AG10803 (cell line): ENCODE data around the gene TIMMDC1.

Source experiments
- DNase-seq: peaks from one replicate; pipeline ENCODE4 v3.0.0; 2010; ENCODE audit warnings: low read depth
- H3K4me3 ChIP-seq: 2 replicates; pipeline ENCODE4 v1.5.1; 2011; ENCODE audit warnings: mild to moderate bottlenecking, low read length, control low read depth
- CTCF ChIP-seq: conservative IDR thresholded peaks from 2 replicates; pipeline ENCODE4 v1.5.1; 2011; ENCODE audit warnings: mild to moderate bottlenecking, low read length, control low read depth, inconsistent platforms

The TIMMDC1 gene

GRCh38 chr3:119508172-119508845 lies 10.0 kb downstream of the TIMMDC1 start:
- no peak for DNase-seq
- no peak overlapping the region for H3K4me3 ChIP-seq
- no peak for TF ChIP-seq CTCF

DNA sequence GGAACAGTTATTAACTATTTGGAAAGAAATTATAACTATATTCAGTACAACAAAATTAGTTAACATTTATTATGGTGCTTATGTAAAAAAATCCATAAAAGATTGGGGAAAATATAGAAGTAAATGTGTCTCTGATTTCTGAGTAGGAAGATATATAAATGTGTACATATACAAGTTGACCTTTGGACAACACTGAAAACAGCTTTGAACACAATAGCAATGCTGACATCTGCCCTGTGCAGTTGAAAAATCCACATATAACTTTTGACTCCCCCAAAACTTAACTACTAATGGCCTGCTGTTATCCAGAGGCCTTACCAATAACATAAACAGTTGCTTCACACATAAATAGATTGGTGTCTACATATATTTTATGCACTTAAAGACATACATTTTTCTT lies 12.3 kb downstream of the TIMMDC1 start:
- no peak for DNase-seq
- no peak for TF ChIP-seq CTCF
- no peak overlapping the region for H3K4me3 ChIP-seq

- no peak overlapping the region for H3K4me3 ChIP-seq
- no peak for TF ChIP-seq CTCF
- DNase-seq: no peak
These were observed 16.3 kb downstream of the TIMMDC1 start for GRCh38 chr3:119514637-119515036.

DNA sequence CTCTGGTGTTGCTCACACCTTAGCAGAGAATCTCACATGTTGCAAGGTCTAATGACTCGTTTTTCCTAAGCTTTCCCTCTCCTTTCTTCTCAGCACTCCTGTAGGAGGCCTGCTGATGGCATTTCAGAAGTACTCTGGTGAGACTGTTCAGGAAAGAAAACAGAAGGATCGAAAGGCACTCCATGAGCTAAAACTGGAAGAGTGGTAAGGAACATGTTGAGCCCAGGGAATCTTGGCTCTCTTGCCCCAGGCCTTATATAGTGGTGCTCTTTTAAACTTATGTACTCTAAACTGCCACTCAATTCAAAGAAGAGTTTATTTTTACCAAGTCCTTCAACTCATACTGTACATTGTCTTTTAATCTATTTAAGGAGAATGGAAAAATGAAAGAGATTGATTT lies 18.8 kb downstream of the TIMMDC1 start:
- TF ChIP-seq CTCF: no peak
- no peak for DNase-seq
- H3K4me3 ChIP-seq: no peak overlapping the region

GRCh38 chr3:119518026-119518425 lies 19.7 kb downstream of the TIMMDC1 start:
- H3K4me3 ChIP-seq: no peak overlapping the region
- no peak for TF ChIP-seq CTCF
- DNase-seq: no peak

DNA sequence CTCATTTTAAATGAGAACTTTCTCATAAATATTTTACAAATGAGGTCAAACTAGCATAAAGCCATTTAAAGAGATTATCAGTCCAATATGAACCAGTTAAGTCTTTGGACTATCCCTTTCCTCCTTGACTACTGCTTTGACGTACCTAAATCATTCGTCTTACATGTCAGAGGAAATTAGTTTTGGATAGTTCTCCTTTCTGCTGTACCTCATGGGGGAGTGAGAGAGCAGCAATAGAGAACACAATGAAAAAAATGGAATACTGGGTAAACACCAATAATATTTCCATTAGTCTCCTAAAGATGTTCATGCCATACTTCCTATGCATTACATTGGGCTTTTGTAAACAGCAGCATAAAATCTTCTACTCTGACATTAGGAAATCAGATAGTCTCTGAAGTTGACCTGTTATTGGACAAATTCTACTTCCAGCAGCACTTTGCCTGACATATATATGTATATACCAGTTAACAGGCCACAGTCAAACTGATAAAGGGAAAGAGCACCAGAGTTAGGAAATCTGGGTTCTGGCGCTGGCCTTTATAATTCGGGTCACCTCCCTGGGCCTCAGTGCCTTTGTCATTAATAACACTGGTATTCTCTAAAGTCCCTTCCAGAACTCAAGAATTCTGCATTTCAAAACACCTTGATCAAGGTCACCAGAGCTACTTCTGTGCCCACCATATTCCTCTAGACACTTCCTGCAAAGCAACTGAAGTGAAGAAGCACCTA lies 26.8 kb downstream of the TIMMDC1 start:
- DNase-seq: peak; percentile 6
- peak; percentile 51 for TF ChIP-seq CTCF
- H3K4me3 ChIP-seq: no peak overlapping the region

- no peak overlapping the region for H3K4me3 ChIP-seq
- no peak for DNase-seq
- TF ChIP-seq CTCF: no peak
These were observed 29.4 kb downstream of the TIMMDC1 start for GRCh38 chr3:119527714-119528113.
